ENCODE measurements around the gene NEK8.

Gene NEK8

GRCh38 chr17:28728364-28729200, at the start of gene NEK8:
Gene NEK8 (plus strand): TSS chr17:28728788. CDS start chr17:28728814, 26 bp downstream.
- Histone ChIP-seq H3K36me3 (ENCODE audit: insufficient read depth, insufficient read length, low read length) (peaks cover 12% of the 10 kb centered on the region), H3K4me1 (ENCODE audit: insufficient read depth, insufficient read length) (no peaks in the 10 kb centered on the region), H3K9me3 (ENCODE audit: insufficient read depth, low read length) (no peaks in the 10 kb centered on the region), H3K4me3 (ENCODE audit: insufficient read length, low read depth) (peak within 1 kb of the TSS; percentile 85), H3K9ac (ENCODE audit: insufficient read length, low read depth) (peak within 1 kb of the TSS; percentile 96), H3K27me3 (ENCODE audit: insufficient read depth, insufficient read length) (no peaks in the 10 kb centered on the region)
- no peak for DNase-seq (ENCODE audit: low read depth, low spot score)
- TF ChIP-seq YY1 (IDR thresholded peaks at IDR 0.05; ENCODE audit: insufficient read depth, insufficient read length) (no peak), SUZ12 (IDR thresholded peaks at IDR 0.05; ENCODE audit: extremely low read depth, insufficient read depth, insufficient read length) (no peak), ZNF274 (IDR thresholded peaks at IDR 0.05; ENCODE audit: low read depth, low read length) (no peak)

- H3K4me3 ChIP-seq (ENCODE audit: insufficient read length, low read depth): no peak overlapping the region
- H3K4me1 ChIP-seq (ENCODE audit: insufficient read depth, insufficient read length): no peaks in the 10 kb centered on the region
- DNase-seq (ENCODE audit: low read depth, low spot score): no peak
- peaks cover 84% of the 10 kb centered on the region for H3K36me3 ChIP-seq (ENCODE audit: insufficient read depth, insufficient read length, low read length)
- no peaks in the 10 kb centered on the region for H3K9me3 ChIP-seq (ENCODE audit: insufficient read depth, low read length)
- TF ChIP-seq SUZ12 (IDR thresholded peaks at IDR 0.05; ENCODE audit: extremely low read depth, insufficient read depth, insufficient read length) (no peak), YY1 (IDR thresholded peaks at IDR 0.05; ENCODE audit: insufficient read depth, insufficient read length) (no peak), ZNF274 (IDR thresholded peaks at IDR 0.05; ENCODE audit: low read depth, low read length) (no peak)
- no peaks in the 10 kb centered on the region for H3K27me3 ChIP-seq (ENCODE audit: insufficient read depth, insufficient read length)
- H3K9ac ChIP-seq (ENCODE audit: insufficient read length, low read depth): no peak overlapping the region
These were observed 45.9 kb upstream of the NEK8 start for GRCh38 chr17:28682655-28683054.

GRCh38 chr17:28684963-28685362, 43.6 kb upstream of the NEK8 start:
- DNase-seq (ENCODE audit: low read depth, low spot score): no peak
- Histone ChIP-seq H3K4me1 (ENCODE audit: insufficient read depth, insufficient read length) (no peaks in the 10 kb centered on the region), H3K9ac (ENCODE audit: insufficient read length, low read depth) (no peak overlapping the region), H3K27me3 (ENCODE audit: insufficient read depth, insufficient read length) (no peaks in the 10 kb centered on the region), H3K36me3 (ENCODE audit: insufficient read depth, insufficient read length, low read length) (peaks cover 94% of the 10 kb centered on the region), H3K9me3 (ENCODE audit: insufficient read depth, low read length) (no peaks in the 10 kb centered on the region), H3K4me3 (ENCODE audit: insufficient read length, low read depth) (no peak overlapping the region)
- TF ChIP-seq ZNF274 (IDR thresholded peaks at IDR 0.05; ENCODE audit: low read depth, low read length): no peak

GRCh38 chr17:28685366-28685765, 43.2 kb upstream of the NEK8 start:
- Histone ChIP-seq H3K9me3 (ENCODE audit: insufficient read depth, low read length) (no peaks in the 10 kb centered on the region), H3K4me1 (ENCODE audit: insufficient read depth, insufficient read length) (no peaks in the 10 kb centered on the region), H3K27me3 (ENCODE audit: insufficient read depth, insufficient read length) (no peaks in the 10 kb centered on the region), H3K4me3 (ENCODE audit: insufficient read length, low read depth) (no peak overlapping the region), H3K36me3 (ENCODE audit: insufficient read depth, insufficient read length, low read length) (peaks cover 98% of the 10 kb centered on the region), H3K9ac (ENCODE audit: insufficient read length, low read depth) (no peak overlapping the region)
- DNase-seq (ENCODE audit: low read depth, low spot score): no peak
- TF ChIP-seq YY1 (IDR thresholded peaks at IDR 0.05; ENCODE audit: insufficient read depth, insufficient read length): no peak
- no peak for TF ChIP-seq SUZ12 (IDR thresholded peaks at IDR 0.05; ENCODE audit: extremely low read depth, insufficient read depth, insufficient read length)
- TF ChIP-seq ZNF274 (IDR thresholded peaks at IDR 0.05; ENCODE audit: low read depth, low read length): no peak

- Histone ChIP-seq H3K4me1 (ENCODE audit: insufficient read depth, insufficient read length) (no peaks in the 10 kb centered on the region), H3K36me3 (ENCODE audit: insufficient read depth, insufficient read length, low read length) (peaks cover 98% of the 10 kb centered on the region), H3K4me3 (ENCODE audit: insufficient read length, low read depth) (no peak overlapping the region), H3K9ac (ENCODE audit: insufficient read length, low read depth) (no peak overlapping the region), H3K9me3 (ENCODE audit: insufficient read depth, low read length) (no peaks in the 10 kb centered on the region), H3K27me3 (ENCODE audit: insufficient read depth, insufficient read length) (no peaks in the 10 kb centered on the region)
- DNase-seq (ENCODE audit: low read depth, low spot score): no peak
- TF ChIP-seq YY1 (IDR thresholded peaks at IDR 0.05; ENCODE audit: insufficient read depth, insufficient read length): no peak
- TF ChIP-seq SUZ12 (IDR thresholded peaks at IDR 0.05; ENCODE audit: extremely low read depth, insufficient read depth, insufficient read length): no peak
- no peak for TF ChIP-seq ZNF274 (IDR thresholded peaks at IDR 0.05; ENCODE audit: low read depth, low read length)
These were observed 42.3 kb upstream of the NEK8 start for GRCh38 chr17:28686296-28686695.

- no peak for DNase-seq (ENCODE audit: low read depth, low spot score)
- TF ChIP-seq YY1 (IDR thresholded peaks at IDR 0.05; ENCODE audit: insufficient read depth, insufficient read length): no peak
- no peak for TF ChIP-seq ZNF274 (IDR thresholded peaks at IDR 0.05; ENCODE audit: low read depth, low read length)
- TF ChIP-seq SUZ12 (IDR thresholded peaks at IDR 0.05; ENCODE audit: extremely low read depth, insufficient read depth, insufficient read length): no peak
- no peaks in the 10 kb centered on the region for H3K27me3 ChIP-seq (ENCODE audit: insufficient read depth, insufficient read length)
- no peak overlapping the region for H3K9ac ChIP-seq (ENCODE audit: insufficient read length, low read depth)
- no peaks in the 10 kb centered on the region for H3K4me1 ChIP-seq (ENCODE audit: insufficient read depth, insufficient read length)
- no peaks in the 10 kb centered on the region for H3K9me3 ChIP-seq (ENCODE audit: insufficient read depth, low read length)
- H3K36me3 ChIP-seq (ENCODE audit: insufficient read depth, insufficient read length, low read length): peaks cover 91% of the 10 kb centered on the region
- H3K4me3 ChIP-seq (ENCODE audit: insufficient read length, low read depth): no peak overlapping the region
These were observed 40.1 kb upstream of the NEK8 start for GRCh38 chr17:28688481-28688880.

GRCh38 chr17:28689011-28689410, 39.6 kb upstream of the NEK8 start:
- no peak for TF ChIP-seq YY1 (IDR thresholded peaks at IDR 0.05; ENCODE audit: insufficient read depth, insufficient read length)
- H3K9ac ChIP-seq (ENCODE audit: insufficient read length, low read depth): no peak overlapping the region
- no peaks in the 10 kb centered on the region for H3K4me1 ChIP-seq (ENCODE audit: insufficient read depth, insufficient read length)
- peaks cover 92% of the 10 kb centered on the region for H3K36me3 ChIP-seq (ENCODE audit: insufficient read depth, insufficient read length, low read length)
- H3K4me3 ChIP-seq (ENCODE audit: insufficient read length, low read depth): no peak overlapping the region
- H3K27me3 ChIP-seq (ENCODE audit: insufficient read depth, insufficient read length): no peaks in the 10 kb centered on the region
- DNase-seq (ENCODE audit: low read depth, low spot score): no peak
- no peaks in the 10 kb centered on the region for H3K9me3 ChIP-seq (ENCODE audit: insufficient read depth, low read length)

Measured in NT2/D1 (cell line).